ENCODE data around the gene KRTDAP.

KRTDAP gene

DNA sequence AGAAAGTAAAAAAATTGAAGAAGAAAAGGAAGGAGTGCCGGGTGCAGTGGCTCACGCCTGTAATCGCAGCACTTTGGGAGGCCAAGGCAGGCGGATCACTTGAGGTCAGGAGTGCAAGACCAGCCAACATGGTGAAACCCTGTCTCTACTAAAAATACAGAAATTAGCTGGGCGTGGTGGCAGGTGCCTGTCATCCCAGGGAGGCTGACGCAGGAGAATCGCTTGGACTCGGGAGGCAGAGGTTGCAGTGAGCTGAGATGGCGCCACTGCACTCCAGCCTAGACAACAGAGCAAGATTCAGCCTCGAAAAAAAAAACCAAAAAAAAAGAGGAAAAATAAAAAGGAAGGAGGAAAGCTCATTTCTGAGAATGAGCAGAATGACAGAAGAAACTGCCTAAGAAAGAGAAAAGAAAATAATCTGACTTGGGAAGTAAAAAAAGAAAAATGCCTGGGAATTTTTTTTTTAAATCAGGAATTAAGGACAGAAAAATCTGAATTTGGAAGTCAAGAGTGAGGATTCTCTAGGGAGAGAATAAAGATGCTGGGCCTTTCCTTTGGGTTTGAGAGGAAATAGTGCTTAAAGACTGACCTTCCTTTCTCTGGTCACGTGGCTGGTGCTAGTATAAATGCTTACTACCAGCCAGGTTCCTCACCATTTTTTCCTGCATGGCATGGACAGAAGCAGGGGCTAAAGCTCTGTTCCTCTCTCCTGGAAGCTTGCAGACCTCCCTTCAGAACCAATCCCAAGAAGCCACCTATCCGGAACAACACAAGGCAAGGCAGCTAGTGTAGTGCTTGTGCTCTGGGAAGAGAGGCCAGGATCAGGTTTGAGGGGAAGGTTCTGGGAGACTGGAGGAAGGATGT is 42.4 kb downstream of the KRTDAP start, which contains the start of gene FFAR2:
FFAR2 (plus strand) TSS at position 652 of the 864 bp plus-strand sequence. CDS start 1,458 bp downstream, outside the sequence.
- TF ChIP-seq EZH2 (IDR thresholded peaks at IDR 0.05) = no peak
- TF ChIP-seq POLR2AphosphoS5 (IDR thresholded peaks at IDR 0.05; ENCODE audit: borderline replicate concordance, low read depth, low read length) = no peak
- TF ChIP-seq FOXP2 (optimal IDR thresholded peaks at IDR 0.05; ENCODE audit: control extremely low read depth, extremely low read length, insufficient read depth) = no peak
- H3K27ac ChIP-seq = no peak within 1 kb of the TSS
- no peaks in the 10 kb centered on the region for H3K9me3 ChIP-seq (ENCODE audit: low read depth, low read length)
- DNase-seq (ENCODE audit: low read depth, low spot score) = no peak
- H3K9ac ChIP-seq (ENCODE audit: insufficient read length) = no peak within 1 kb of the TSS
- no peak within 1 kb of the TSS for H3K4me3 ChIP-seq
- no peaks in the 10 kb centered on the region for H3K36me3 ChIP-seq (ENCODE audit: insufficient read depth, low read length)

DNA sequence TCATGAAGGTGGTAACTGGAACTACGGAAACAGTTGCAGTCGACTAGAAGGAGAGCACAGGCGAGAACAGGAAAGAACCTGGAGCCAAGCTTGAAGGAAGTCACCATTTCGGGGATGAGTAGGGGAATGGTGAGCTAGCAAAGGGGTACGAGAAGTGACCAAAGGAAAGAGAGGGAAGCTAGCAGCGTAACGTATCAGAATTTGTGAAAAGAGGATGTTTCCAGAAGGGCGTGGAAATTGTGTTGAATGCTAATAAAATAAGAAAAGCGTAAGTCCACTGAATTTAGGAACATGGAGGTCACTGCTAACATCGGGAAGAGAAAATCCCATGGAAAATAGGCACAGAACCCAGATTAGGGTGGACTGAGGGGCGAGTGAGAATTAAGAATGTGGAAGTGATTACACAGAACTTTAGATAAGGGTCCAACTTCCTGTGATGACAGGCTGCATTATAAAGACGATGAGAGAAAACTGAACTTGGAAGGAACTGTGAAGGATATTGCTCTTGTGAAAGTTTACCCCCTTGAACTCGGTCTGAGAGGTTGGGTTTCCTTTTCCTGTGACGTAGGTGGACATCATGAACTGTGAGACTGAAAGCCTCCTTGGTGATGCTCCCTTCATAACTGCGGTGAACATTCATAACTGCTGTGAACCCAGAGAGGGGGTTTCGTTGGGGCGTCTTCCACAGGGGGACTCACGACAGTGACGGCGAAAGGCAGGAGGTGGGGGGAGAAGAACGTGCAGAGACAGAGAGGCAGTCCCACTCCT is 44.3 kb downstream of the KRTDAP start:
- no peak for DNase-seq (ENCODE audit: low read depth, low spot score)

DNA sequence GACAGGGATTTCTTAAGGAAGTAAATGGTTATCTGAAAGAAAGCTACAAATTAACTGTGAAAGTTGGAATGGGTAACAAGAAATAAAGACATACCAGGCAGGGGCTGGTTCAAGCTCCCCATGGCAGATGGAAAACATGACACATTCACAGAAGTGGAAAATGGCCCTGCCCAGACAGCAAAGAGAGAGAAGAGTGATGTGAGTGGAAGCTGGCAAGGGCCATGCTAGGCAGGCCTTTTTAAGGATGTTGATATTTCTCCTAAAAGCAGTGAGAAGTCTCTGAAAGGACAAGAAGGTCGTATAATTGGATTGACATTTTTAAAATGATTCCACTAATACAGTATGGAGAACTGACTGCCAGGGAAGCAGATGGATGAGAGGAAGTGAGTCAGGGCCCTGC is 45.5 kb downstream of the KRTDAP start:
- H3K27ac ChIP-seq = no peak overlapping the region
- H3K36me3 ChIP-seq (ENCODE audit: insufficient read depth, low read length) = no peaks in the 10 kb centered on the region
- no peak for TF ChIP-seq POLR2AphosphoS5 (IDR thresholded peaks at IDR 0.05; ENCODE audit: borderline replicate concordance, low read depth, low read length)
- TF ChIP-seq FOXP2 (optimal IDR thresholded peaks at IDR 0.05; ENCODE audit: control extremely low read depth, extremely low read length, insufficient read depth) = no peak
- TF ChIP-seq EZH2 (IDR thresholded peaks at IDR 0.05) = no peak
- no peak for DNase-seq (ENCODE audit: low read depth, low spot score)
- H3K4me3 ChIP-seq = no peak overlapping the region
- H3K9ac ChIP-seq (ENCODE audit: insufficient read length) = no peak overlapping the region
- no peaks in the 10 kb centered on the region for H3K9me3 ChIP-seq (ENCODE audit: low read depth, low read length)

More for the DNA sequence above, 44.3 kb downstream of the KRTDAP start:
- no peaks in the 10 kb centered on the region for H3K36me3 ChIP-seq (ENCODE audit: insufficient read depth, low read length)
- no peak overlapping the region for H3K4me3 ChIP-seq
- TF ChIP-seq EZH2 (IDR thresholded peaks at IDR 0.05) = no peak
- no peak for TF ChIP-seq POLR2AphosphoS5 (IDR thresholded peaks at IDR 0.05; ENCODE audit: borderline replicate concordance, low read depth, low read length)
- no peak for TF ChIP-seq FOXP2 (optimal IDR thresholded peaks at IDR 0.05; ENCODE audit: control extremely low read depth, extremely low read length, insufficient read depth)
- no peaks in the 10 kb centered on the region for H3K9me3 ChIP-seq (ENCODE audit: low read depth, low read length)
- no peak overlapping the region for H3K27ac ChIP-seq
- no peak overlapping the region for H3K9ac ChIP-seq (ENCODE audit: insufficient read length)

DNA sequence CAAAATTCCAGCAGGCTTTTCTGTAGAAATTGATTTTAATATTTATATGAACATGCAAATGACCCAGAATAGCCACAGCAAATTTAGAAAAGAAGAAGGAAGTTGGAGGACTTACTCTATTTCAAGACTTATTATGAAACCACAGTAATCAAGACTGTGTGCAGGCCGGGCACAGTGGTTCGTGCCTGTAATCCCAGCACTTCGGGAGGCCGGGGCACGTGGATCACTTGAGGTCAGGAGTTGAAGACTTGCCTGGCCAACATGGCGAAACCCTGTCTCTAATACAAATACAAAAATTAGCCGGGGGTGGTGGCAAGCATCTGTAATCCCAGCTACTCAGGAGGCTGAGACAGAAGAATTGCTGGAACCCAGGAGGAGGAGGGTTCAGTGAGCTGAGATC is 48.2 kb downstream of the KRTDAP start:
- Histone ChIP-seq H3K9ac (ENCODE audit: insufficient read length) (no peak overlapping the region), H3K9me3 (ENCODE audit: low read depth, low read length) (no peaks in the 10 kb centered on the region), H3K27ac (no peak overlapping the region), H3K36me3 (ENCODE audit: insufficient read depth, low read length) (no peaks in the 10 kb centered on the region), H3K4me3 (no peak overlapping the region)
- TF ChIP-seq EZH2 (IDR thresholded peaks at IDR 0.05) (no peak), POLR2AphosphoS5 (IDR thresholded peaks at IDR 0.05; ENCODE audit: borderline replicate concordance, low read depth, low read length) (no peak), FOXP2 (optimal IDR thresholded peaks at IDR 0.05; ENCODE audit: control extremely low read depth, extremely low read length, insufficient read depth) (no peak)
- no peak for DNase-seq (ENCODE audit: low read depth, low spot score)

DNA sequence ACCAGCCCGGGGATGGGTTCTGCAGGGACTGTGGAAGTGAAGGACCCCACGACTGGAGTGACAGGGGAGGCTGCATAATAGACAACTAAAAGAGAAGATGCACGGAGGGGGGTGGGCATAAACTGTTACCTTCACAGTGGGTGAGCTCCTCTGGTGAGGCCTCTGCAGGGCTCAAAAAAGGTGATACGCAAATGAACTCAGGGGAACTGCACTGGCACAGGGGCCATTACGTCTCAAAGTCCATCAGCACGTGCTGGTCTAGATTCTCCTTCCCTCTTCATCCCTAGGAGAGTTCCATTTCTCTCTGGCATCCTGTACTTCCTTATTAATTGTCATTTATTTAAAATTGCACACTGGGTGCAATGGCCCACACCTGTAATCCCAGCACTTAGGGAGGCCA is 50.3 kb downstream of the KRTDAP start:
- H3K9me3 ChIP-seq (ENCODE audit: low read depth, low read length) = no peaks in the 10 kb centered on the region
- no peak overlapping the region for H3K9ac ChIP-seq (ENCODE audit: insufficient read length)
- H3K27ac ChIP-seq = no peak overlapping the region
- H3K4me3 ChIP-seq = no peak overlapping the region
- TF ChIP-seq EZH2 (IDR thresholded peaks at IDR 0.05) (no peak), POLR2AphosphoS5 (IDR thresholded peaks at IDR 0.05; ENCODE audit: borderline replicate concordance, low read depth, low read length) (no peak), FOXP2 (optimal IDR thresholded peaks at IDR 0.05; ENCODE audit: control extremely low read depth, extremely low read length, insufficient read depth) (no peak)
- H3K36me3 ChIP-seq (ENCODE audit: insufficient read depth, low read length) = no peaks in the 10 kb centered on the region
- no peak for DNase-seq (ENCODE audit: low read depth, low spot score)

DNA sequence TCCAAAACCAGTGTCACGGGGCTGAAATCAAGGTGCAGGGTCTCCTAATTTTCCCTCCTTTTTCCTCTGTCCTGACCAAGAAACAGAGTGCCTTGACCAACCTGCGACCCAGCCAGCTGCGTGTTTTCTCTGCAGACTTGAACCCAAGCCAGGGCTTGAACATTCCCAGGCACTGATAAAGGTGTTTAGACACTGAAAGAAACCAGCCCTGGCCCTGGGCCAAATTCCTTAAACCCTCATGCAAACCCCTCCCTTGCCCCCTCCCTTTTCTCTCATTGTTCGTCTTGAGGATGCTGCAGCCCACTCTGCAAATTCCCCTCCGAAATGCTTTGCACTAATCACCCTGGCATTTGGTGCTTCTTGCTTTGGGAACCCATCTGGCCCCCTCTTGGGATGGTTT is 51.7 kb downstream of the KRTDAP start:
- H3K9me3 ChIP-seq (ENCODE audit: low read depth, low read length) = no peaks in the 10 kb centered on the region
- no peaks in the 10 kb centered on the region for H3K36me3 ChIP-seq (ENCODE audit: insufficient read depth, low read length)
- DNase-seq (ENCODE audit: low read depth, low spot score) = no peak
- no peak for TF ChIP-seq EZH2 (IDR thresholded peaks at IDR 0.05)
- no peak for TF ChIP-seq FOXP2 (optimal IDR thresholded peaks at IDR 0.05; ENCODE audit: control extremely low read depth, extremely low read length, insufficient read depth)
- no peak for TF ChIP-seq POLR2AphosphoS5 (IDR thresholded peaks at IDR 0.05; ENCODE audit: borderline replicate concordance, low read depth, low read length)
- H3K9ac ChIP-seq (ENCODE audit: insufficient read length) = no peak overlapping the region
- H3K4me3 ChIP-seq = no peak overlapping the region
- no peak overlapping the region for H3K27ac ChIP-seq

DNA sequence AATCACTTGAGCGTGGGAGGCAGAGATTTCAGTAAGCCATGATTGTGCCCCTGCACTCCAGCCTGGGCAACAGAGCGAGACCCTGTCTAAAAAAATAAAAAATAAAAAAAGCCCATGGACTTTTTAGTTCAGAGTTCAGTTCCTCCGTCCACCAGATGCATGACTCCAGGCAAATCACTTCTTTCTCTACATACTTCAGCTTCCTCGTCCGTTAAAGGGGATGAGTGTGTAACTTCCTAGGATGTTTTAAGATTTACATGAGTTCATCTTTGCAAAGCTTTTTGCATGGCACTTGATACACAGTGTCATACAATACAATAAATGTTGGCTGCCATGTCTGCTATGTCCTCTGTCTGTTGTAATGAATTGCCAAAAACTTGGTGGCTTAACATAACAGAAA is 52.2 kb downstream of the KRTDAP start:
- TF ChIP-seq EZH2 (IDR thresholded peaks at IDR 0.05) (no peak), POLR2AphosphoS5 (IDR thresholded peaks at IDR 0.05; ENCODE audit: borderline replicate concordance, low read depth, low read length) (no peak), FOXP2 (optimal IDR thresholded peaks at IDR 0.05; ENCODE audit: control extremely low read depth, extremely low read length, insufficient read depth) (no peak)
- H3K36me3 ChIP-seq (ENCODE audit: insufficient read depth, low read length) = no peaks in the 10 kb centered on the region
- H3K4me3 ChIP-seq = no peak overlapping the region
- H3K27ac ChIP-seq = no peak overlapping the region
- no peaks in the 10 kb centered on the region for H3K9me3 ChIP-seq (ENCODE audit: low read depth, low read length)
- no peak overlapping the region for H3K9ac ChIP-seq (ENCODE audit: insufficient read length)
- no peak for DNase-seq (ENCODE audit: low read depth, low spot score)

DNA sequence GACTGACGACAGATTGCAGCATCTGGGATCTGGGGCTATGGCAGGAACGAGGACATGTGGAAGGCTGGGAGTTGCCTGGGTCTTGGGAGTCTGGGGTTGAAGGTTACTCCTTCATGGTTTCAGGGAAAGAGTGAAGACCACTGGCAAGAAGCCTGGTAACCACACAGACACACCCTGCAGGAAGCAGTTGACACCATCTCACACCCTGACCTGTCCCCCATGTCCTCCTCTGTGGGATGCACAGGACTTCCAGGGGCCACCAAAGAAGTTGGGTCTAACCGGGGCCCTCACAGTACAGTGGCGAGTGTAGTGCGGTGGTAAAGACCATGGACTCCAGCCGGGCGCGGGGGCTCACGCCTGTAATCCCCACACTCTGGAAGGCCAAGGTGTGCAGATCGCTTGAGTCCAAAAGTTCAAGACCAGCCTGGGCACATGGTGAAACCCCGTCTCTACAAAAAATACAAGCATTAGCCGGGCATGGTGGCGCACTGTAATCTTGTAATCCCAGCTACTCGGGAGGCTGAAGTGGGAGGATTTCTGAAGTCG is 52.8 kb downstream of the KRTDAP start:
- DNase-seq (ENCODE audit: low read depth, low spot score) = no peak
- no peak overlapping the region for H3K27ac ChIP-seq
- no peak overlapping the region for H3K4me3 ChIP-seq
- no peaks in the 10 kb centered on the region for H3K9me3 ChIP-seq (ENCODE audit: low read depth, low read length)
- H3K9ac ChIP-seq (ENCODE audit: insufficient read length) = no peak overlapping the region
- H3K36me3 ChIP-seq (ENCODE audit: insufficient read depth, low read length) = no peaks in the 10 kb centered on the region
- TF ChIP-seq FOXP2 (optimal IDR thresholded peaks at IDR 0.05; ENCODE audit: control extremely low read depth, extremely low read length, insufficient read depth) (no peak), EZH2 (IDR thresholded peaks at IDR 0.05) (no peak), POLR2AphosphoS5 (IDR thresholded peaks at IDR 0.05; ENCODE audit: borderline replicate concordance, low read depth, low read length) (no peak)

All from SK-N-MC (cell line).